Stimulated activated CD8-positive, alpha-beta memory T cell treated with anti-CD3 and anti-CD28 coated beads, Interleukin-7, amount 100 ng/mL, for 48 hours (primary cell): ENCODE results near the gene ICE2.
"Not testable (repeated sequence)": the region's sequence is repeated elsewhere in the genome, so short reads cannot be mapped to it uniquely, and the experiment has no call there.

Source experiments
- DNase-seq, 2 donors: peaks; one replicate each; pipeline ENCODE4 v3.0.0-alpha.2; 2020; ENCODE audit warnings: low read depth in 1 of 2; ENCODE audit errors: extremely low read depth in 1 of 2

ICE2 gene

GRCh38 chr15:60411774-60412425 is 67.0 kb downstream of the ICE2 start:
- DNase-seq, result no peak

GRCh38 chr15:60410350-60410749 is 68.6 kb downstream of the ICE2 start:
- DNase-seq, result not testable (repeated sequence)

GRCh38 chr15:60408463-60408981 is 70.4 kb downstream of the ICE2 start:
- no peak for DNase-seq

GRCh38 chr15:60407415-60407805 is 71.5 kb downstream of the ICE2 start:
- DNase-seq, result no peak

- DNase-seq, result no peak
Measured at GRCh38 chr15:60406513-60407414, 72.2 kb downstream of the ICE2 start.

GRCh38 chr15:60405399-60405798 is 73.5 kb downstream of the ICE2 start:
- no peak for DNase-seq

- DNase-seq, result not testable (repeated sequence)
Measured at GRCh38 chr15:60404351-60404750, 74.6 kb downstream of the ICE2 start.

- no peak for DNase-seq
Measured at GRCh38 chr15:60400944-60401343, 78.0 kb downstream of the ICE2 start.

GRCh38 chr15:60399931-60400330 is 79.0 kb downstream of the ICE2 start:
- DNase-seq, result no peak

- no peak for DNase-seq
Measured at GRCh38 chr15:60399246-60399915, 79.6 kb downstream of the ICE2 start.

- peak; percentile 67 to 75 for DNase-seq
Measured at GRCh38 chr15:60397772-60398445, 81.0 kb downstream of the ICE2 start, which contains the start of gene ANXA2. TSS of gene ANXA2 (minus strand) at chr15:60397986. CDS start at chr15:60386075, 11,911 bp downstream.

- peak in 1 of 2 donors; percentile 63 for DNase-seq
Measured at GRCh38 chr15:60396958-60397771, 81.8 kb downstream of the ICE2 start.

GRCh38 chr15:60396560-60396957 is 82.4 kb downstream of the ICE2 start:
- DNase-seq, result no peak

- DNase-seq, result no peak
Measured at GRCh38 chr15:60396100-60396499, 82.8 kb downstream of the ICE2 start.

GRCh38 chr15:60395276-60396011 is 83.5 kb downstream of the ICE2 start:
- no peak for DNase-seq

GRCh38 chr15:60394689-60395097 is 84.2 kb downstream of the ICE2 start:
- no peak for DNase-seq

- no peak for DNase-seq
Measured at GRCh38 chr15:60392986-60393790, 85.8 kb downstream of the ICE2 start.

GRCh38 chr15:60392601-60392985 is 86.3 kb downstream of the ICE2 start:
- peak in 1 of 2 donors; percentile 30 for DNase-seq
